GM23338 (cell line): ENCODE results near the gene DLST. TPM values are rescaled to one million over a fixed set of nuclear protein-coding genes. Genes with fewer than 3 reads are reported as not detected.

Experiments
- ATAC-seq: fragments of 200-7000 bp; cut with Tn5 transposase; 3 replicates; pipeline ENCODE4 v1.9.1; 2020
- DNase-seq: peaks from one replicate; pipeline ENCODE4 v3.0.0-alpha.2; 2015; ENCODE audit warnings: low spot score
- H2AFZ ChIP-seq: fragments of 200-600 bp; sonication (generic); 2 replicates; pipeline ENCODE4 v1.8.0; 2016; ENCODE audit warnings: antibody characterized with exemption, mild to moderate bottlenecking, moderate library complexity
- H3F3A ChIP-seq: fragments of 200-600 bp; sonication (generic); replicated peaks from 2 replicates; pipeline ENCODE4 v1.8.0; 2017; ENCODE audit warnings: antibody characterized with exemption, mixed run types, low read depth
- H3K27ac ChIP-seq: fragments of 200-600 bp; sonication (generic); 2 replicates; pipeline ENCODE4 v1.6.1; 2016; ENCODE audit warnings: low read depth
- H3K27me3 ChIP-seq: fragments of 200-600 bp; sonication (generic); 2 replicates; pipeline ENCODE4 v1.8.0; 2016; ENCODE audit warnings: mild to moderate bottlenecking, mixed run types, moderate library complexity; ENCODE audit not compliant: insufficient read depth
- H3K36me3 ChIP-seq: fragments of 200-600 bp; sonication (generic); 2 replicates; pipeline ENCODE4 v1.8.0; 2016; ENCODE audit warnings: mild to moderate bottlenecking; ENCODE audit not compliant: insufficient read depth
- H3K4me1 ChIP-seq: fragments of 200-600 bp; sonication (generic); 2 replicates; pipeline ENCODE4 v1.8.0; 2016; ENCODE audit warnings: mild to moderate bottlenecking, moderate library complexity; ENCODE audit not compliant: insufficient read depth
- H3K4me2 ChIP-seq: fragments of 200-600 bp; sonication (generic); 2 replicates; pipeline ENCODE4 v1.7.1; 2017; ENCODE audit warnings: mixed run types
- H3K4me3 ChIP-seq: fragments of 200-600 bp; sonication (generic); 2 replicates; pipeline ENCODE4 v1.6.1; 2016; ENCODE audit warnings: mixed run types
- H3K79me2 ChIP-seq: fragments of 200-600 bp; sonication (generic); replicated peaks from 2 replicates; pipeline ENCODE4 v1.8.0; 2017; ENCODE audit warnings: mild to moderate bottlenecking; ENCODE audit not compliant: insufficient read depth
- H3K9me2 ChIP-seq: fragments of 200-600 bp; sonication (generic); 2 replicates; pipeline ENCODE4 v1.8.0; 2017; ENCODE audit not compliant: insufficient read depth
- H4K20me1 ChIP-seq: fragments of 200-600 bp; sonication (generic); replicated peaks from 2 replicates; pipeline ENCODE4 v1.8.0; 2017; ENCODE audit warnings: mild to moderate bottlenecking; ENCODE audit not compliant: insufficient read depth
- H3K27ac Mint-ChIP-seq: 2 replicates; pipeline ENCODE4 v1.8.0; 2020; ENCODE audit warnings: inconsistent platforms, mild to moderate bottlenecking, moderate library complexity, mixed read lengths
- H3K27me3 Mint-ChIP-seq: 3 replicates; pipeline ENCODE4 v1.8.0; 2022; ENCODE audit warnings: low read depth, mild to moderate bottlenecking, moderate library complexity, mixed read lengths, inconsistent platforms; ENCODE audit not compliant: insufficient read depth, poor library complexity
- H3K36me3 Mint-ChIP-seq: 3 replicates; pipeline ENCODE4 v1.8.0; 2021; ENCODE audit warnings: low read depth, mild to moderate bottlenecking, inconsistent platforms, moderate library complexity, mixed read lengths
- H3K4me1 Mint-ChIP-seq: 3 replicates; pipeline ENCODE4 v1.8.0; 2020; ENCODE audit warnings: mild to moderate bottlenecking, inconsistent platforms, mixed read lengths
- H3K4me3 Mint-ChIP-seq: 3 replicates; pipeline ENCODE4 v1.8.0; 2021; ENCODE audit warnings: moderate library complexity, mild to moderate bottlenecking, inconsistent platforms, mixed read lengths
- H3K9me3 Mint-ChIP-seq: 3 replicates; pipeline ENCODE4 v1.8.0; 2020; ENCODE audit warnings: moderate library complexity, mild to moderate bottlenecking, inconsistent platforms, mixed read lengths
- CREB1 ChIP-seq: fragments of 250-450 bp; sonication (Bioruptor Pico); IDR thresholded peaks from 2 replicates; pipeline ENCODE4 v1.5.0; 2020; ENCODE audit warnings: low read depth, mild to moderate bottlenecking, moderate library complexity
- EZH2 ChIP-seq: fragments of 200-600 bp; sonication (generic); IDR thresholded peaks from one replicate; pipeline ENCODE4 v1.8.0; 2017; ENCODE audit warnings: antibody characterized with exemption, mild to moderate bottlenecking, low read depth; ENCODE audit not compliant: unreplicated experiment
- JUNB ChIP-seq: IDR thresholded peaks from one replicate; pipeline ENCODE4 v1.6.1; 2016; ENCODE audit warnings: antibody characterized with exemption; ENCODE audit not compliant: unreplicated experiment
- POLR2AphosphoS5 ChIP-seq: IDR thresholded peaks from 2 replicates; pipeline ENCODE4 v1.6.1; 2016; ENCODE audit warnings: antibody characterized with exemption, low read depth
- ZNF114 ChIP-seq: fragments of 250-450 bp; sonication (Bioruptor Pico); IDR thresholded peaks from 2 replicates; pipeline ENCODE4 v1.5.0; 2020; ENCODE audit warnings: mild to moderate bottlenecking, moderate library complexity
- ZNF331 ChIP-seq: fragments of 250-450 bp; sonication (Bioruptor Pico); IDR thresholded peaks from 2 replicates; pipeline ENCODE4 v1.5.0; 2020; ENCODE audit warnings: low read depth, mild to moderate bottlenecking, moderate library complexity
- polyA plus RNA-seq: library from polyadenylated mRNA; unstranded; fragments of >200 nt; fragmentation: Nextera tagmentation; extraction: Ambion mirVana; gene quantifications from 2 replicates; pipeline ENCODE4 v1.2.1, GENCODE V29; 2016
- total RNA-seq: library from RNA; depleted of rRNA; stranded (reverse); fragments of >200 nt; shearing (Covaris generic); gene quantifications from 2 replicates; pipeline ENCODE4 v1.2.3, GENCODE V29; 2014
- TF ChIP-seq, protein P1 (sequence below), 2 experiments: fragments of 200-600 bp in 1 of 2; sonication (generic) in 1 of 2; conservative IDR thresholded peaks; 2 replicates each; pipeline versions ENCODE4 v1.5.1 to v1.6.1; 2016 to 2017; ENCODE audit warnings: antibody characterized with exemption in 2 of 2, low read depth in 2 of 2, mild to moderate bottlenecking in 2 of 2, moderate library complexity in 1 of 2
- TF ChIP-seq, protein P2 (sequence below): IDR thresholded peaks from 2 replicates; pipeline ENCODE4 v1.6.1; 2016; ENCODE audit warnings: antibody characterized with exemption
- TF ChIP-seq, protein P3 (sequence below): fragments of 250-450 bp; sonication (Bioruptor Pico); IDR thresholded peaks from 2 replicates; pipeline ENCODE4 v1.5.0; 2020; ENCODE audit warnings: mild to moderate bottlenecking, moderate library complexity

DLST gene
- total and polyA plus RNA-seq, 2 experiments from 2014 or later = 11.2 to 106 TPM

DNA sequence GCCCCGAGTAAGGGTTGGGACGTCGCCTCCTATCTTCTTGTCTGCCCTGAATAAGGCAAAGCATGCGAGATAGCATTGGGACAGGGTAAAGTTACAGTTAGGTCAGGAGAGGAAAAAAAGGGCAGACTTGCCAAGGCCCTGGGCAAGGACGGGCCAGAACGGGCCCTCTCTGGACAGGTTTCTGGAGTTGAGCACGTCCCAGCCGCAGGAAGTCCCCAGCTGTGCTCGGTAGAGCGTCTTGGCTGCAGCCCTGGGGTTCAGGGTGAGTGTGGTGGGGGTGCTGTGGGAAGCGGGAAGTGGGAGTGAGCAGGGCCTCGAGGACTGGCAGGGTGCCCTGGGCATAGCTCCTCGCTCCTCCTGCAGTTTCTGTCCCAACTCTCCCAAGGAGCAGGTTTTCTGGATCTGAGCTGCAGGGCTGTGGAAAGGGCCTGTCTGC lies 35.9 kb downstream of the DLST start:
- ATAC-seq (no peak), DNase-seq (no peak)
- Histone ChIP-seq H3K4me3 (no peak overlapping the region), H4K20me1 (0 out of 2 replicates have a peak, but pooled peaks cover 4% of the 10 kb centered on the region), H3K27ac (no peak overlapping the region), H3K4me1 (peaks cover 3% of the 10 kb centered on the region; the same call in 1 of the 2 replicates), H3K27me3 (no peaks in the 10 kb centered on the region), H3K4me2 (no peak overlapping the region), H2AFZ (no peak overlapping the region), H3K9me2 (no peaks in the 10 kb centered on the region), H3K79me2 (no peaks in the 10 kb centered on the region), H3K36me3 (no peaks in the 10 kb centered on the region), H3F3A (no peaks in the 10 kb centered on the region)
- H3K27ac Mint-ChIP-seq = no peak overlapping the region
- H3K36me3 Mint-ChIP-seq = peaks cover 5% of the 10 kb centered on the region; the same call in 1 of the 3 replicates
- no peaks in the 10 kb centered on the region for H3K9me3 Mint-ChIP-seq
- no peak overlapping the region; the same call in 2 of the 3 replicates for H3K4me3 Mint-ChIP-seq
- no peaks in the 10 kb centered on the region for H3K27me3 Mint-ChIP-seq
- H3K4me1 Mint-ChIP-seq = peaks cover 7% of the 10 kb centered on the region; the same call in 2 of the 3 replicates
- TF ChIP-seq ZNF331 = no peak
- TF ChIP-seq, protein P1, sequence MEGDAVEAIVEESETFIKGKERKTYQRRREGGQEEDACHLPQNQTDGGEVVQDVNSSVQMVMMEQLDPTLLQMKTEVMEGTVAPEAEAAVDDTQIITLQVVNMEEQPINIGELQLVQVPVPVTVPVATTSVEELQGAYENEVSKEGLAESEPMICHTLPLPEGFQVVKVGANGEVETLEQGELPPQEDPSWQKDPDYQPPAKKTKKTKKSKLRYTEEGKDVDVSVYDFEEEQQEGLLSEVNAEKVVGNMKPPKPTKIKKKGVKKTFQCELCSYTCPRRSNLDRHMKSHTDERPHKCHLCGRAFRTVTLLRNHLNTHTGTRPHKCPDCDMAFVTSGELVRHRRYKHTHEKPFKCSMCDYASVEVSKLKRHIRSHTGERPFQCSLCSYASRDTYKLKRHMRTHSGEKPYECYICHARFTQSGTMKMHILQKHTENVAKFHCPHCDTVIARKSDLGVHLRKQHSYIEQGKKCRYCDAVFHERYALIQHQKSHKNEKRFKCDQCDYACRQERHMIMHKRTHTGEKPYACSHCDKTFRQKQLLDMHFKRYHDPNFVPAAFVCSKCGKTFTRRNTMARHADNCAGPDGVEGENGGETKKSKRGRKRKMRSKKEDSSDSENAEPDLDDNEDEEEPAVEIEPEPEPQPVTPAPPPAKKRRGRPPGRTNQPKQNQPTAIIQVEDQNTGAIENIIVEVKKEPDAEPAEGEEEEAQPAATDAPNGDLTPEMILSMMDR (conservative IDR thresholded peaks at IDR 0.05; ENCODE audit: low read depth in 2 of 2) = 0 out of 4 replicates have a peak, but pooled peaks of 1 of the 2 experiments have one; percentile 3

DNA sequence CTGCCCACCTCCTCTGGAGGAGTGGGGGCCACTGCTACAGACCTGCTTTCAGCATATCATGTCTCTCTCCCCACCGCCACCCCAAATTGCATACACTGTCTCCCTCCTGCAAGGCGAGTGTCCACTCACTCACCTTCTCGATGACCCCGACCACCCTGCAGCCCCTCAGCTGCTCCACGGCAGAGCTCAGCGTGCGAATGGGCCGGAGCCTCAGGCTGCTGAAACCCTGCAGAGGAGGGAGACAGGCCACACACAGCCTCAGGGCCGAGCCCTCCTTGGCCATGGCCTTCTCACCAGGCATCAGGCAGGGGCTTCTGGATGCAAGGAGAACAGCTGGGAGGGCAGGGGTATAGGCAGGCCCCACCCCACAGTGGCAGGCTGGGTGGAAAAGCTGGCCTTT lies 36.7 kb downstream of the DLST start:
- no peak overlapping the region for H3K27ac Mint-ChIP-seq
- no peaks in the 10 kb centered on the region for H3F3A ChIP-seq
- H3K4me2 ChIP-seq = no peak overlapping the region
- no peaks in the 10 kb centered on the region for H3K79me2 ChIP-seq
- 0 out of 2 replicates have a peak, but pooled peaks cover 4% of the 10 kb centered on the region for H4K20me1 ChIP-seq
- H3K36me3 ChIP-seq = no peaks in the 10 kb centered on the region
- H3K9me3 Mint-ChIP-seq = no peaks in the 10 kb centered on the region
- ATAC-seq (no peak), DNase-seq (no peak)
- H3K9me2 ChIP-seq = no peaks in the 10 kb centered on the region
- no peak overlapping the region for H3K4me3 ChIP-seq
- no peaks in the 10 kb centered on the region for H3K27me3 Mint-ChIP-seq
- no peak overlapping the region for H3K4me3 Mint-ChIP-seq
- H2AFZ ChIP-seq = no peak overlapping the region
- H3K4me1 ChIP-seq = peaks cover 3% of the 10 kb centered on the region; the same call in 1 of the 2 replicates
- H3K4me1 Mint-ChIP-seq = peaks cover 7% of the 10 kb centered on the region; the same call in 2 of the 3 replicates
- no peaks in the 10 kb centered on the region for H3K27me3 ChIP-seq
- H3K27ac ChIP-seq = no peak overlapping the region
- H3K36me3 Mint-ChIP-seq = peaks cover 5% of the 10 kb centered on the region; the same call in 1 of the 3 replicates
- TF ChIP-seq POLR2AphosphoS5 = no peak
- no peak for TF ChIP-seq CREB1 (CRISPR knock-in tag)
- TF ChIP-seq, protein P2, sequence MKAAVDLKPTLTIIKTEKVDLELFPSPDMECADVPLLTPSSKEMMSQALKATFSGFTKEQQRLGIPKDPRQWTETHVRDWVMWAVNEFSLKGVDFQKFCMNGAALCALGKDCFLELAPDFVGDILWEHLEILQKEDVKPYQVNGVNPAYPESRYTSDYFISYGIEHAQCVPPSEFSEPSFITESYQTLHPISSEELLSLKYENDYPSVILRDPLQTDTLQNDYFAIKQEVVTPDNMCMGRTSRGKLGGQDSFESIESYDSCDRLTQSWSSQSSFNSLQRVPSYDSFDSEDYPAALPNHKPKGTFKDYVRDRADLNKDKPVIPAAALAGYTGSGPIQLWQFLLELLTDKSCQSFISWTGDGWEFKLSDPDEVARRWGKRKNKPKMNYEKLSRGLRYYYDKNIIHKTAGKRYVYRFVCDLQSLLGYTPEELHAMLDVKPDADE = no peak
- TF ChIP-seq EZH2 = no peak
- TF ChIP-seq, protein P3, sequence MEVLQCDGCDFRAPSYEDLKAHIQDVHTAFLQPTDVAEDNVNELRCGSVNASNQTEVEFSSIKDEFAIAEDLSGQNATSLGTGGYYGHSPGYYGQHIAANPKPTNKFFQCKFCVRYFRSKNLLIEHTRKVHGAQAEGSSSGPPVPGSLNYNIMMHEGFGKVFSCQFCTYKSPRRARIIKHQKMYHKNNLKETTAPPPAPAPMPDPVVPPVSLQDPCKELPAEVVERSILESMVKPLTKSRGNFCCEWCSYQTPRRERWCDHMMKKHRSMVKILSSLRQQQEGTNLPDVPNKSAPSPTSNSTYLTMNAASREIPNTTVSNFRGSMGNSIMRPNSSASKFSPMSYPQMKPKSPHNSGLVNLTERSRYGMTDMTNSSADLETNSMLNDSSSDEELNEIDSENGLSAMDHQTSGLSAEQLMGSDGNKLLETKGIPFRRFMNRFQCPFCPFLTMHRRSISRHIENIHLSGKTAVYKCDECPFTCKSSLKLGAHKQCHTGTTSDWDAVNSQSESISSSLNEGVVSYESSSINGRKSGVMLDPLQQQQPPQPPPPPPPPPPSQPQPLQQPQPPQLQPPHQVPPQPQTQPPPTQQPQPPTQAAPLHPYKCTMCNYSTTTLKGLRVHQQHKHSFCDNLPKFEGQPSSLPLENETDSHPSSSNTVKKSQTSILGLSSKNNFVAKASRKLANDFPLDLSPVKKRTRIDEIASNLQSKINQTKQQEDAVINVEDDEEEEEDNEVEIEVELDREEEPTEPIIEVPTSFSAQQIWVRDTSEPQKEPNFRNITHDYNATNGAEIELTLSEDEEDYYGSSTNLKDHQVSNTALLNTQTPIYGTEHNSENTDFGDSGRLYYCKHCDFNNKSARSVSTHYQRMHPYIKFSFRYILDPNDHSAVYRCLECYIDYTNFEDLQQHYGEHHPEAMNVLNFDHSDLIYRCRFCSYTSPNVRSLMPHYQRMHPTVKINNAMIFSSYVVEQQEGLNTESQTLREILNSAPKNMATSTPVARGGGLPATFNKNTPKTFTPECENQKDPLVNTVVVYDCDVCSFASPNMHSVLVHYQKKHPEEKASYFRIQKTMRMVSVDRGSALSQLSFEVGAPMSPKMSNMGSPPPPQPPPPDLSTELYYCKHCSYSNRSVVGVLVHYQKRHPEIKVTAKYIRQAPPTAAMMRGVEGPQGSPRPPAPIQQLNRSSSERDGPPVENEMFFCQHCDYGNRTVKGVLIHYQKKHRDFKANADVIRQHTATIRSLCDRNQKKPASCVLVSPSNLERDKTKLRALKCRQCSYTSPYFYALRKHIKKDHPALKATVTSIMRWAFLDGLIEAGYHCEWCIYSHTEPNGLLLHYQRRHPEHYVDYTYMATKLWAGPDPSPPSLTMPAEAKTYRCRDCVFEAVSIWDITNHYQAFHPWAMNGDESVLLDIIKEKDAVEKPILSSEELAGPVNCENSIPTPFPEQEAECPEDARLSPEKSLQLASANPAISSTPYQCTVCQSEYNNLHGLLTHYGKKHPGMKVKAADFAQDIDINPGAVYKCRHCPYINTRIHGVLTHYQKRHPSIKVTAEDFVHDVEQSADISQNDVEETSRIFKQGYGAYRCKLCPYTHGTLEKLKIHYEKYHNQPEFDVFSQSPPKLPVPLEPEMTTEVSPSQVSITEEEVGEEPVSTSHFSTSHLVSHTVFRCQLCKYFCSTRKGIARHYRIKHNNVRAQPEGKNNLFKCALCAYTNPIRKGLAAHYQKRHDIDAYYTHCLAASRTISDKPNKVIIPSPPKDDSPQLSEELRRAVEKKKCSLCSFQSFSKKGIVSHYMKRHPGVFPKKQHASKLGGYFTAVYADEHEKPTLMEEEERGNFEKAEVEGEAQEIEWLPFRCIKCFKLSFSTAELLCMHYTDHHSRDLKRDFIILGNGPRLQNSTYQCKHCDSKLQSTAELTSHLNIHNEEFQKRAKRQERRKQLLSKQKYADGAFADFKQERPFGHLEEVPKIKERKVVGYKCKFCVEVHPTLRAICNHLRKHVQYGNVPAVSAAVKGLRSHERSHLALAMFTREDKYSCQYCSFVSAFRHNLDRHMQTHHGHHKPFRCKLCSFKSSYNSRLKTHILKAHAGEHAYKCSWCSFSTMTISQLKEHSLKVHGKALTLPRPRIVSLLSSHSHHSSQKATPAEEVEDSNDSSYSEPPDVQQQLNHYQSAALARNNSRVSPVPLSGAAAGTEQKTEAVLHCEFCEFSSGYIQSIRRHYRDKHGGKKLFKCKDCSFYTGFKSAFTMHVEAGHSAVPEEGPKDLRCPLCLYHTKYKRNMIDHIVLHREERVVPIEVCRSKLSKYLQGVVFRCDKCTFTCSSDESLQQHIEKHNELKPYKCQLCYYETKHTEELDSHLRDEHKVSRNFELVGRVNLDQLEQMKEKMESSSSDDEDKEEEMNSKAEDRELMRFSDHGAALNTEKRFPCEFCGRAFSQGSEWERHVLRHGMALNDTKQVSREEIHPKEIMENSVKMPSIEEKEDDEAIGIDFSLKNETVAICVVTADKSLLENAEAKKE (CRISPR knock-in tag) = no peak
- TF ChIP-seq ZNF114 (CRISPR knock-in tag) = no peak
- no peak for TF ChIP-seq JUNB
